SU-DHL-6 (cell line): ENCODE measurements around the gene NAPA.

ENCODE experiments used
- EZH2phosphoT487 ChIP-seq: fragments of 200-600 bp; sonication (generic), shearing (Covaris generic); conservative IDR thresholded peaks from 2 replicates; pipeline ENCODE4 v1.6.1; 2018; ENCODE audit warnings: mild to moderate bottlenecking, antibody characterized with exemption, low read length, moderate library complexity, mixed read lengths
- TF ChIP-seq, protein P1 (sequence below): fragments of 200-600 bp; sonication (generic); IDR thresholded peaks from one replicate; pipeline ENCODE4 v1.5.1; 2017; ENCODE audit warnings: antibody characterized with exemption, mild to moderate bottlenecking, low read length, moderate library complexity; ENCODE audit not compliant: insufficient read depth, poor library complexity, severe bottlenecking

DNA sequence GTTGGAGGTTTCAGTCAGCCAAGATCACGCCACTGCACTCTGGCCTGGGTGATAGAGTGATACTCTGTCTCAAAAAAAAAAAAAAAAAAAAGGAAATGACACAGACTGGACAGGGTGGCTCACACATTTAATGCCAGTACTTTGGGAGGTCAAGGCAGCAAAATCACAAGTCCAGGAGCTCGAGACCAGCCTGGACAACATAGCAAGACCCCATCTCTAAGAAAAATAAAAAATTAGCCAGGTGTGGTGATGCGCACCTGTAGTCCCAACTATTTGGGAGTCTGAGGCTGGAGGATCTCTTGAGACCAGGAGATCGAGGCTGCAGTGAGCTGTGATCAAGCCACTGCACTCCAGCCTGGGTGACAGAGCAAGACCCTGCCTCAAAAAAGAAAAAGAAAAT is 22.6 kb upstream of the NAPA start:
- TF ChIP-seq, protein P1, sequence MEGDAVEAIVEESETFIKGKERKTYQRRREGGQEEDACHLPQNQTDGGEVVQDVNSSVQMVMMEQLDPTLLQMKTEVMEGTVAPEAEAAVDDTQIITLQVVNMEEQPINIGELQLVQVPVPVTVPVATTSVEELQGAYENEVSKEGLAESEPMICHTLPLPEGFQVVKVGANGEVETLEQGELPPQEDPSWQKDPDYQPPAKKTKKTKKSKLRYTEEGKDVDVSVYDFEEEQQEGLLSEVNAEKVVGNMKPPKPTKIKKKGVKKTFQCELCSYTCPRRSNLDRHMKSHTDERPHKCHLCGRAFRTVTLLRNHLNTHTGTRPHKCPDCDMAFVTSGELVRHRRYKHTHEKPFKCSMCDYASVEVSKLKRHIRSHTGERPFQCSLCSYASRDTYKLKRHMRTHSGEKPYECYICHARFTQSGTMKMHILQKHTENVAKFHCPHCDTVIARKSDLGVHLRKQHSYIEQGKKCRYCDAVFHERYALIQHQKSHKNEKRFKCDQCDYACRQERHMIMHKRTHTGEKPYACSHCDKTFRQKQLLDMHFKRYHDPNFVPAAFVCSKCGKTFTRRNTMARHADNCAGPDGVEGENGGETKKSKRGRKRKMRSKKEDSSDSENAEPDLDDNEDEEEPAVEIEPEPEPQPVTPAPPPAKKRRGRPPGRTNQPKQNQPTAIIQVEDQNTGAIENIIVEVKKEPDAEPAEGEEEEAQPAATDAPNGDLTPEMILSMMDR: no peak
- no peak for TF ChIP-seq EZH2phosphoT487
